CD4-positive, CD25-positive, alpha-beta regulatory T cell (primary cell): Measurements from ENCODE around the gene GALNT10. TPM values are rescaled to one million over a fixed set of nuclear protein-coding genes. Genes with fewer than 3 reads are reported as not detected.

Experiments used
- ATAC-seq, 2 donors: fragments of 150-1000 bp; cut with Tn5 transposase; one replicate each; pipeline ENCODE4 v1.10.0; 2021; ENCODE audit warnings: low read depth in 2 of 2, moderate number of reproducible peaks in 2 of 2, moderate library complexity in 1 of 2
- DNase-seq, 3 donors: peaks; one replicate each; pipeline versions ENCODE4 v3.0.0 to v3.0.0-alpha.2; 2012 to 2022; ENCODE audit warnings: mixed read lengths in 1 of 3
- H3K27ac ChIP-seq: one replicate; pipeline ENCODE4 v1.7.0; 2013; ENCODE audit warnings: mild to moderate bottlenecking, low read length; ENCODE audit not compliant: insufficient read depth, poor library complexity, severe bottlenecking
- H3K27me3 ChIP-seq: one replicate; pipeline ENCODE4 v1.7.0; 2013; ENCODE audit warnings: low read length; ENCODE audit not compliant: control insufficient read depth, insufficient read depth
- H3K36me3 ChIP-seq: one replicate; pipeline ENCODE4 v1.7.0; 2013; ENCODE audit warnings: mild to moderate bottlenecking, low read length, moderate library complexity; ENCODE audit not compliant: control insufficient read depth, insufficient read depth
- H3K4me1 ChIP-seq: 2 replicates; pipeline ENCODE4 v1.7.0; 2013; ENCODE audit warnings: mild to moderate bottlenecking, low read length; ENCODE audit not compliant: insufficient read depth, control insufficient read depth, poor library complexity, severe bottlenecking
- H3K4me3 ChIP-seq: one replicate; pipeline ENCODE4 v1.7.0; 2013; ENCODE audit warnings: low read depth, mild to moderate bottlenecking, low read length, moderate library complexity
- H3K9me3 ChIP-seq, 2 experiments: 1 replicate in 1 of 2; 2 replicates in 1 of 2; pipeline ENCODE4 v1.7.0; 2013; ENCODE audit warnings: low read length in 2 of 2, mild to moderate bottlenecking in 1 of 2, moderate library complexity in 1 of 2; ENCODE audit not compliant: control insufficient read depth in 2 of 2
- H3K27ac Mint-ChIP-seq, 3 donors: one replicate each; pipeline ENCODE4 v1.8.0; 2020 to 2022; ENCODE audit warnings: mild to moderate bottlenecking in 3 of 3, mixed read lengths in 3 of 3, moderate library complexity in 2 of 3
- H3K27me3 Mint-ChIP-seq: one replicate; pipeline ENCODE4 v1.8.0; 2022; ENCODE audit warnings: mild to moderate bottlenecking, mixed read lengths
- H3K36me3 Mint-ChIP-seq: one replicate; pipeline ENCODE4 v1.8.0; 2020; ENCODE audit warnings: mixed read lengths
- H3K4me1 Mint-ChIP-seq, 4 donors: one replicate each; pipeline ENCODE4 v1.8.0; 2020 to 2022; ENCODE audit warnings: mixed read lengths in 4 of 4, mild to moderate bottlenecking in 1 of 4
- H3K4me3 Mint-ChIP-seq, 4 donors: one replicate each; pipeline ENCODE4 v1.8.0; 2020 to 2022; ENCODE audit warnings: mild to moderate bottlenecking in 4 of 4, mixed read lengths in 4 of 4, moderate library complexity in 3 of 4
- H3K9me3 Mint-ChIP-seq, 7 donors: one replicate each; pipeline ENCODE4 v1.8.0; 2020 to 2022; ENCODE audit warnings: mixed read lengths in 7 of 7, mild to moderate bottlenecking in 3 of 7, moderate library complexity in 2 of 7
- polyA plus RNA-seq, 4 donors: library from polyadenylated mRNA; unstranded; fragments of 300-500 nt; fragmentation: Illumina TruSeq; gene quantifications; one replicate each; pipeline ENCODE4 v1.2.3, GENCODE V29; 2021
- total RNA-seq: library from RNA; stranded (reverse); gene quantifications from one replicate; pipeline ENCODE4 v1.2.3, GENCODE V29; 2022

Gene GALNT10
- total and polyA plus RNA-seq, 5 donors from 2014 or later, result 8.4 to 43.4 (median 15.9) TPM

- H3K27ac Mint-ChIP-seq, result no peak overlapping the region
- H3K36me3 ChIP-seq, result peaks cover 7% of the 10 kb centered on the region
- no peak overlapping the region for H3K4me3 Mint-ChIP-seq
- H3K4me1 Mint-ChIP-seq, result peaks cover 0 to 5% (median 2%) of the 10 kb centered on the region in 4 donors
- H3K4me1 ChIP-seq, result no peaks in the 10 kb centered on the region
- no peaks in the 10 kb centered on the region for H3K9me3 ChIP-seq
- H3K27ac ChIP-seq, result no peak overlapping the region
- H3K9me3 Mint-ChIP-seq, result peaks cover 0 to 2% (median 0%) of the 10 kb centered on the region in 7 donors
- H3K36me3 Mint-ChIP-seq, result peaks cover 40% of the 10 kb centered on the region
- H3K27me3 ChIP-seq, result no peaks in the 10 kb centered on the region
- H3K4me3 ChIP-seq, result no peak overlapping the region
- H3K27me3 Mint-ChIP-seq, result no peaks in the 10 kb centered on the region
- no peak for DNase-seq
- ATAC-seq, result no peak
These were observed 151.7 kb downstream of the GALNT10 start for GRCh38 chr5:154342211-154342610.

GRCh38 chr5:154342963-154343362 lies 152.4 kb downstream of the GALNT10 start:
- Histone ChIP-seq H3K9me3 (no peaks in the 10 kb centered on the region), H3K4me1 (no peaks in the 10 kb centered on the region), H3K27me3 (no peaks in the 10 kb centered on the region), H3K36me3 (peaks cover 7% of the 10 kb centered on the region), H3K4me3 (no peak overlapping the region), H3K27ac (no peak overlapping the region)
- H3K36me3 Mint-ChIP-seq, result peaks cover 32% of the 10 kb centered on the region
- no peak overlapping the region for H3K4me3 Mint-ChIP-seq
- H3K27me3 Mint-ChIP-seq, result no peaks in the 10 kb centered on the region
- DNase-seq (no peak), ATAC-seq (no peak)
- peaks cover 0 to 5% (median 2%) of the 10 kb centered on the region in 4 donors for H3K4me1 Mint-ChIP-seq
- no peak overlapping the region for H3K27ac Mint-ChIP-seq
- peaks cover 0 to 2% (median 0%) of the 10 kb centered on the region in 7 donors for H3K9me3 Mint-ChIP-seq

- Histone ChIP-seq H3K36me3 (peaks cover 7% of the 10 kb centered on the region), H3K4me3 (no peak overlapping the region), H3K4me1 (no peaks in the 10 kb centered on the region), H3K27me3 (no peaks in the 10 kb centered on the region), H3K27ac (no peak overlapping the region), H3K9me3 (no peaks in the 10 kb centered on the region)
- no peak overlapping the region for H3K4me3 Mint-ChIP-seq
- H3K27ac Mint-ChIP-seq, result no peak overlapping the region
- peaks cover 0 to 2% (median 0%) of the 10 kb centered on the region in 7 donors for H3K9me3 Mint-ChIP-seq
- DNase-seq (no peak), ATAC-seq (no peak)
- no peaks in the 10 kb centered on the region for H3K27me3 Mint-ChIP-seq
- H3K36me3 Mint-ChIP-seq, result peaks cover 26% of the 10 kb centered on the region
- peaks cover 0 to 5% (median 2%) of the 10 kb centered on the region in 4 donors for H3K4me1 Mint-ChIP-seq
These were observed 153.9 kb downstream of the GALNT10 start for GRCh38 chr5:154344461-154344860.

- Histone ChIP-seq H3K4me1 (no peaks in the 10 kb centered on the region), H3K4me3 (no peak overlapping the region), H3K27ac (no peak overlapping the region), H3K36me3 (peaks cover 7% of the 10 kb centered on the region), H3K27me3 (no peaks in the 10 kb centered on the region), H3K9me3 (no peaks in the 10 kb centered on the region)
- ATAC-seq (no peak), DNase-seq (no peak)
- Mint-ChIP-seq H3K27me3 (no peaks in the 10 kb centered on the region), H3K4me1 (peaks cover 0 to 10% (median 2%) of the 10 kb centered on the region in 4 donors), H3K9me3 (peaks cover 0 to 2% (median 0%) of the 10 kb centered on the region in 7 donors), H3K36me3 (peaks cover 19% of the 10 kb centered on the region), H3K4me3 (no peak overlapping the region), H3K27ac (peak overlapping the region in 1 of 3 donors; percentile 39)
These were observed 154.9 kb downstream of the GALNT10 start for GRCh38 chr5:154345255-154345952.

GRCh38 chr5:154346427-154346826 lies 155.9 kb downstream of the GALNT10 start:
- Histone ChIP-seq H3K4me1 (no peaks in the 10 kb centered on the region), H3K4me3 (no peak overlapping the region), H3K36me3 (peaks cover 3% of the 10 kb centered on the region), H3K27ac (no peak overlapping the region), H3K27me3 (no peaks in the 10 kb centered on the region), H3K9me3 (no peaks in the 10 kb centered on the region)
- Mint-ChIP-seq H3K27ac (no peak overlapping the region), H3K4me1 (peaks cover 0 to 10% (median 2%) of the 10 kb centered on the region in 4 donors), H3K9me3 (peaks cover 0 to 2% (median 0%) of the 10 kb centered on the region in 7 donors), H3K36me3 (peaks cover 19% of the 10 kb centered on the region), H3K27me3 (no peaks in the 10 kb centered on the region), H3K4me3 (no peak overlapping the region)
- DNase-seq, result no peak
- no peak for ATAC-seq

GRCh38 chr5:154349626-154350264 lies 159.2 kb downstream of the GALNT10 start:
- Histone ChIP-seq H3K4me1 (no peaks in the 10 kb centered on the region), H3K36me3 (no peaks in the 10 kb centered on the region), H3K9me3 (no peaks in the 10 kb centered on the region), H3K27ac (no peak overlapping the region), H3K27me3 (no peaks in the 10 kb centered on the region), H3K4me3 (no peak overlapping the region)
- Mint-ChIP-seq H3K4me3 (no peak overlapping the region), H3K27ac (peak overlapping the region in 1 of 3 donors; percentile 35), H3K4me1 (peaks cover 0 to 22% (median 7%) of the 10 kb centered on the region in 4 donors), H3K36me3 (peaks cover 16% of the 10 kb centered on the region), H3K9me3 (peaks cover 0 to 2% (median 0%) of the 10 kb centered on the region in 7 donors), H3K27me3 (no peaks in the 10 kb centered on the region)
- DNase-seq (no peak), ATAC-seq (no peak)

- H3K4me3 ChIP-seq, result no peak overlapping the region
- H3K9me3 Mint-ChIP-seq, result no peaks in the 10 kb centered on the region
- no peak overlapping the region for H3K27ac ChIP-seq
- DNase-seq, result no peak
- H3K9me3 ChIP-seq, result no peaks in the 10 kb centered on the region
- H3K27me3 Mint-ChIP-seq, result no peaks in the 10 kb centered on the region
- peaks cover 12% of the 10 kb centered on the region for H3K36me3 Mint-ChIP-seq
- no peak for ATAC-seq
- peak overlapping the region in 1 of 3 donors; percentile 35 for H3K27ac Mint-ChIP-seq
- no peaks in the 10 kb centered on the region for H3K4me1 ChIP-seq
- H3K27me3 ChIP-seq, result no peaks in the 10 kb centered on the region
- H3K4me3 Mint-ChIP-seq, result no peak overlapping the region
- H3K36me3 ChIP-seq, result no peaks in the 10 kb centered on the region
- peaks cover 0 to 31% (median 10%) of the 10 kb centered on the region in 4 donors for H3K4me1 Mint-ChIP-seq
These were observed 160.6 kb downstream of the GALNT10 start for GRCh38 chr5:154351141-154351540.
